Endothelial cell of umbilical vein (primary cell): Measurements from ENCODE around the gene RPS19BP1. TPM values are rescaled to one million over a fixed set of nuclear protein-coding genes. Genes with fewer than 3 reads are reported as not detected.

Experiments
- BruUV-seq: library from RNA; stranded (reverse); fragments of 400-500 nt; replicated peaks from 2 replicates; lab custom pipeline; 2021; lab: Mats Ljungman, UMichigan
- CTCF ChIA-PET: fragments of 300-600, 350-600 bp; sonication (Branson Sonifier 250); formaldehyde crosslinking; loops from one replicate; lab custom pipeline; 2021; ENCODE audit warnings: antibody characterized with exemption, inconsistent platforms; lab: Charles Lee
- POLR2A ChIA-PET: fragments of 300-600, 350-600 bp; sonication (Branson Sonifier 250); formaldehyde crosslinking; loops from one replicate; lab custom pipeline; 2021; ENCODE audit warnings: antibody characterized with exemption, inconsistent platforms; lab: Charles Lee
- DNase-seq: peaks from one replicate; pipeline ENCODE4 v3.0.0-alpha.2; 2011; ENCODE audit warnings: low read depth, low spot score
- FAIRE-seq: peaks from 2 replicates; lab custom pipeline; 2011; peaks lifted over from hg19 to GRCh38; lab: Jason Lieb, UNC
- H2AFZ ChIP-seq: 2 replicates; pipeline ENCODE4 v1.6.0; 2012; ENCODE audit warnings: low read depth, low read length, control low read depth, inconsistent platforms
- H3K27ac ChIP-seq: 2 replicates; pipeline ENCODE4 v1.5.1; 2011; ENCODE audit warnings: low read depth, mild to moderate bottlenecking, control low read depth, low read length, moderate library complexity; ENCODE audit not compliant: insufficient read depth
- H3K27me3 ChIP-seq, 2 experiments: 2 replicates each; pipeline versions ENCODE4 v1.6.0 to v1.6.1; 2011; ENCODE audit warnings: low read length in 2 of 2, mixed read lengths in 1 of 2; ENCODE audit not compliant: control insufficient read depth in 2 of 2, insufficient read depth in 2 of 2
- H3K36me3 ChIP-seq, 2 experiments: 2 replicates in 1 of 2; 3 replicates in 1 of 2; pipeline ENCODE4 v1.5.1; 2011; ENCODE audit warnings: low read length in 2 of 2, mild to moderate bottlenecking in 1 of 2, moderate library complexity in 1 of 2; ENCODE audit not compliant: control insufficient read depth in 2 of 2, insufficient read depth in 2 of 2; ENCODE audit errors: extremely low read depth in 1 of 2
- H3K4me1 ChIP-seq: 3 replicates; pipeline ENCODE4 v1.5.1; 2011; ENCODE audit warnings: mild to moderate bottlenecking, low read length; ENCODE audit not compliant: control insufficient read depth, insufficient read depth; ENCODE audit errors: extremely low read depth
- H3K4me2 ChIP-seq: 2 replicates; pipeline ENCODE4 v1.6.1; 2011; ENCODE audit warnings: low read length, control low read depth, mixed read lengths; ENCODE audit not compliant: insufficient read depth
- H3K4me3 ChIP-seq, 3 experiments: fragments of 200-600 bp in 1 of 3; sonication (generic), shearing (Covaris generic) in 1 of 3; replicated peaks in 1 of 3; 2 replicates each; pipeline ENCODE4 v1.5.1; 2011 to 2016; ENCODE audit warnings: control low read depth in 3 of 3, low read length in 3 of 3, mild to moderate bottlenecking in 2 of 3, inconsistent platforms in 1 of 3, low read depth in 1 of 3, moderate library complexity in 1 of 3; ENCODE audit not compliant: insufficient read depth in 1 of 3
- H3K79me2 ChIP-seq: 2 replicates; pipeline ENCODE4 v1.6.0; 2012; ENCODE audit warnings: low read length, inconsistent platforms; ENCODE audit not compliant: control insufficient read depth, insufficient read depth
- H3K9ac ChIP-seq: replicated peaks from 2 replicates; pipeline ENCODE3; 2011; ENCODE audit warnings: low read length, control low read depth; ENCODE audit not compliant: insufficient read depth; ENCODE audit errors: extremely low read depth
- H3K9me1 ChIP-seq: replicated peaks from 3 replicates; pipeline ENCODE4 v1.6.0; 2011; ENCODE audit warnings: mild to moderate bottlenecking, low read length; ENCODE audit not compliant: control insufficient read depth, insufficient read depth; ENCODE audit errors: extremely low read depth
- H3K9me3 ChIP-seq: replicated peaks from 2 replicates; pipeline ENCODE4 v1.5.1; 2012; ENCODE audit warnings: low read length, inconsistent platforms; ENCODE audit not compliant: control insufficient read depth, insufficient read depth
- H4K20me1 ChIP-seq: replicated peaks from 2 replicates; pipeline ENCODE3; 2011; ENCODE audit warnings: mild to moderate bottlenecking, low read length; ENCODE audit not compliant: control insufficient read depth, insufficient read depth; ENCODE audit errors: extremely low read depth
- CTCF ChIP-seq, 2 donors: IDR thresholded peaks; 1 replicate in 1 of 2; 2 replicates in 1 of 2; pipeline ENCODE4 v1.5.1; 2011; ENCODE audit warnings: low read length in 2 of 2, mild to moderate bottlenecking in 2 of 2, moderate library complexity in 2 of 2, control low read depth in 1 of 2, inconsistent platforms in 1 of 2, low read depth in 1 of 2; ENCODE audit not compliant: insufficient read depth in 1 of 2; ENCODE audit errors: extremely low read depth in 1 of 2
- EZH2 ChIP-seq: IDR thresholded peaks from 2 replicates; pipeline ENCODE4 v1.6.1; 2012; ENCODE audit warnings: borderline replicate concordance, low read depth, mild to moderate bottlenecking, moderate library complexity, low read length, inconsistent platforms; ENCODE audit not compliant: severe bottlenecking
- FOS ChIP-seq: IDR thresholded peaks from 2 replicates; pipeline ENCODE4 v1.6.1; 2011; ENCODE audit warnings: mild to moderate bottlenecking, low read length, moderate library complexity, borderline replicate concordance; ENCODE audit not compliant: insufficient read depth
- GATA2 ChIP-seq: IDR thresholded peaks from 2 replicates; pipeline ENCODE4 v1.7.0; 2011; ENCODE audit warnings: low read depth, mild to moderate bottlenecking, moderate library complexity, mixed read lengths, low read length; ENCODE audit not compliant: insufficient read length, insufficient read depth
- JUN ChIP-seq: IDR thresholded peaks from 2 replicates; pipeline ENCODE4 v1.6.1; 2011; ENCODE audit warnings: borderline replicate concordance, low read depth; ENCODE audit not compliant: insufficient read length, insufficient read depth
- MAX ChIP-seq: IDR thresholded peaks from 2 replicates; pipeline ENCODE4 v1.6.1; 2011; ENCODE audit not compliant: insufficient read depth, insufficient read length
- MYC ChIP-seq: IDR thresholded peaks from one replicate; pipeline ENCODE4 v1.6.1; 2011; ENCODE audit warnings: mild to moderate bottlenecking, low read depth, low read length
- POLR2A ChIP-seq: IDR thresholded peaks from 2 replicates; pipeline ENCODE4 v1.6.1; 2012; ENCODE audit warnings: low read depth, mild to moderate bottlenecking, control low read depth, low read length
- POLR2AphosphoS5 ChIP-seq: IDR thresholded peaks from 2 replicates; pipeline ENCODE4 v1.6.1; 2012; ENCODE audit warnings: low read depth, mild to moderate bottlenecking, control low read depth, low read length, moderate library complexity; ENCODE audit not compliant: insufficient read depth
- dilution Hi-C: fragments of 300-500 bp; cut with MboI; formaldehyde crosslinking; loops from one replicate; pipeline ENCODE4 v1.15.0; 2019; ENCODE audit warnings: low sequenced_read_pairs; ENCODE audit not compliant: extremely low pct_ligation_motif_present
- intact Hi-C: fragments of 100-400 bp; cut with micrococcal nuclease; formaldehyde crosslinking; loops from one replicate; pipeline ENCODE4 v1.10.0; 2022
- polyA plus RNA-seq, 4 experiments: library from polyadenylated mRNA; depleted of rRNA in 3 of 4; stranded (reverse) in 3 of 4; unstranded in 1 of 4; fragments of >200 nt; gene quantifications; 2 replicates each; pipeline versions ENCODE4 v1.2.1 to v1.2.3, GENCODE V29; 2011 to 2012; ENCODE audit warnings: missing spikeins in 1 of 4
- total RNA-seq: library from RNA; stranded (reverse); gene quantifications from 2 replicates; pipeline ENCODE4 v1.2.3, GENCODE V29; 2021

The RPS19BP1 gene
- total and polyA plus RNA-seq, 2 donors (not counting 3 experiments of a cell fraction or from before 2014, with no cell fraction given) = 66.6 to 84.3 TPM

- BruUV-seq = no TSS peak
- H3K27me3 ChIP-seq = peaks cover 5 to 8% of the 10 kb centered on the region in 2 experiments
- no peak for FAIRE-seq
- POLR2A ChIA-PET = no interaction called here
- H2AFZ ChIP-seq = no peak overlapping the region
- no peaks in the 10 kb centered on the region for H3K9me3 ChIP-seq
- DNase-seq = no peak
- no peaks in the 10 kb centered on the region for H3K4me1 ChIP-seq
- H3K79me2 ChIP-seq = no peaks in the 10 kb centered on the region
- no peak overlapping the region for H3K4me3 ChIP-seq
- H3K27ac ChIP-seq = no peak overlapping the region
- no peaks in the 10 kb centered on the region for H3K36me3 ChIP-seq
- H3K9ac ChIP-seq = no peak overlapping the region
- dilution Hi-C loops = loop anchor here (25.0 kb wide), 1 partner anchor 449 kb away; no protein-coding TSS in a partner anchor
- intact Hi-C loops = no loop called here
- no peak overlapping the region for H3K4me2 ChIP-seq
- no peaks in the 10 kb centered on the region for H3K9me1 ChIP-seq
- no peaks in the 10 kb centered on the region for H4K20me1 ChIP-seq
- CTCF ChIA-PET = interaction anchor here (1.1 kb wide), 1 partner anchor 461 kb away, joined by 3 read pairs; no protein-coding TSS in a partner anchor
- TF ChIP-seq POLR2A (no peak), JUN (no peak)
Observed at GRCh38 chr22:39563571-39564428, 31.3 kb upstream of the RPS19BP1 start.

- Histone ChIP-seq H3K36me3 (no peaks in the 10 kb centered on the region), H4K20me1 (no peaks in the 10 kb centered on the region), H3K27me3 (peaks cover 12% of the 10 kb centered on the region in 2 experiments), H3K27ac (no peak overlapping the region), H3K9ac (no peak overlapping the region), H3K4me3 (no peak overlapping the region), H2AFZ (no peak overlapping the region), H3K4me2 (no peak overlapping the region), H3K4me1 (no peaks in the 10 kb centered on the region), H3K9me1 (no peaks in the 10 kb centered on the region), H3K79me2 (no peaks in the 10 kb centered on the region), H3K9me3 (no peaks in the 10 kb centered on the region)
- CTCF ChIA-PET = interaction anchor here (0.9 to 1.8 kb wide), 4 partner anchors 11 to 462 kb away, joined by 3 to 7 read pairs (median 4); no protein-coding TSS in a partner anchor
- FAIRE-seq (no peak), DNase-seq (no peak)
- intact Hi-C loops = no loop called here
- POLR2A ChIA-PET = no interaction called here
- TF ChIP-seq POLR2AphosphoS5 (no peak), JUN (no peak), MYC (no peak), MAX (no peak), CTCF (IDR thresholded peaks at IDR 0.05; ENCODE audit: extremely low read depth in 1 of 2, insufficient read depth in 1 of 2, low read depth in 1 of 2, low read length in 2 of 2) (no peak), GATA2 (no peak), FOS (no peak), EZH2 (no peak), POLR2A (no peak)
- BruUV-seq = no TSS peak
- dilution Hi-C loops = loop anchor here (25.0 kb wide), 1 partner anchor 449 kb away; no protein-coding TSS in a partner anchor
Observed at GRCh38 chr22:39562839-39563489, 30.4 kb upstream of the RPS19BP1 start.
